Stomach (tissue), 19 donors: ENCODE data around the gene HTR2B. TPM values are rescaled to one million over a fixed set of nuclear protein-coding genes. Genes with fewer than 3 reads are reported as not detected.

Source experiments
- DNase-seq, 2 donors: peaks; one replicate each; pipeline versions ENCODE4 v3.0.0 to v3.0.0-alpha.2; 2013 to 2019
- H3K27ac ChIP-seq, 5 donors: fragments of 200-600 bp in 4 of 5; sonication (generic) in 4 of 5; one replicate each; pipeline ENCODE4 v1.5.1; 2013 to 2019; ENCODE audit warnings: mild to moderate bottlenecking in 1 of 5, moderate library complexity in 1 of 5
- H3K27me3 ChIP-seq, 3 donors: fragments of 200-600 bp; sonication (generic); one replicate each; pipeline ENCODE4 v1.5.1; 2017 to 2019; ENCODE audit warnings: mixed run types in 1 of 3
- H3K36me3 ChIP-seq, 4 donors: fragments of 200-600 bp; sonication (generic); 1 replicate in 3 of 4; 2 replicates in 1 of 4; pipeline ENCODE4 v1.5.1; 2016 to 2019
- H3K4me1 ChIP-seq, 4 donors: fragments of 200-600 bp; sonication (generic); one replicate each; pipeline ENCODE4 v1.5.1; 2016 to 2019
- H3K4me3 ChIP-seq, 4 donors: fragments of 200-600 bp; sonication (generic) in 3 of 4; one replicate each; pipeline ENCODE4 v1.5.1; 2016 to 2019; ENCODE audit warnings: mild to moderate bottlenecking in 1 of 4
- H3K9me3 ChIP-seq, 4 donors: fragments of 200-600 bp; sonication (generic); one replicate each; pipeline ENCODE4 v1.5.1; 2016 to 2019
- EP300 ChIP-seq: sonication (generic); formaldehyde crosslinking; IDR thresholded peaks from one replicate; pipeline ENCODE4 v1.6.1; 2017; ENCODE audit warnings: antibody characterized with exemption
- POLR2A ChIP-seq, 4 donors: fragments of 450-650 bp; IDR thresholded peaks; one replicate each; pipeline ENCODE4 v1.6.1; 2016; ENCODE audit warnings: antibody characterized with exemption in 4 of 4, control low read depth in 2 of 4, mild to moderate bottlenecking in 1 of 4, moderate library complexity in 1 of 4
- POLR2AphosphoS5 ChIP-seq, 3 donors: sonication (generic); formaldehyde crosslinking; IDR thresholded peaks; one replicate each; pipeline ENCODE4 v1.6.1; 2016; ENCODE audit warnings: antibody characterized with exemption in 3 of 3
- WGBS, 5 donors: extraction: QIAGEN DNeasy Blood & Tissue Kit in 3 of 5; methylation state at CpG; one replicate each; pipeline versions ENCODE4 v1.1.5 to v1.1.7; 2013 to 2018; 5-methylcytosine and 5-hydroxymethylcytosine counted together
- intact Hi-C: fragments of 100-400 bp; cut with DNase I; formaldehyde crosslinking; loops from one replicate; pipeline ENCODE4 v1.15.1; 2023; ENCODE audit warnings: low total_unique reads
- long read RNA-seq, 10 donors: transcript quantifications; one replicate each; lab custom pipeline, GENCODE V29; 2026
- polyA plus RNA-seq, 3 donors: library from polyadenylated mRNA; stranded (reverse); fragments of 200-250 nt; gene quantifications; one replicate each; pipeline ENCODE4 v1.2.3, GENCODE V29; 2013
- total RNA-seq, 5 donors: library from RNA; depleted of rRNA; stranded (reverse); fragments of >200 nt; gene quantifications; one replicate each; pipeline versions ENCODE4 v1.1.0 to v1.2.3, GENCODE V29; 2014 to 2016
- TF ChIP-seq, protein P1 (sequence below), 7 experiments: fragments of 450-650 bp in 4 of 7; fragments of 200-600 bp in 3 of 7; sonication (generic) in 3 of 7; IDR thresholded peaks; one replicate each; pipeline ENCODE4 v1.5.1; 2016 to 2019; ENCODE audit warnings: antibody characterized with exemption in 7 of 7, control low read depth in 2 of 7, mild to moderate bottlenecking in 1 of 7
- donor health status: healthy with polysubstance abuse.
- donor health status: Bipolar disorder and iron deficiency.
- donor health status: healthy.

The HTR2B gene
- total RNA-seq (10 to 100 TPM in 1 of 5 donors, 1 to 10 TPM in 2, under 1 TPM in 1, not detected in 1; 0.89 to 32.1 (median 4.7) TPM), polyA plus RNA-seq (under 1 TPM in 1 of 3 donors, not detected in 2; 0.35 TPM)
- long read RNA-seq, donor 1: 0 reads
- long read RNA-seq, donor 2: 0 reads
- long read RNA-seq, donor 3: 0 reads
- long read RNA-seq, donor 4: 0 reads
- long read RNA-seq, donor 5, partial matches to known transcripts: 0 of 1 reads
- long read RNA-seq, donor 5, other reads (novel, unspliced or antisense): 0 of 1 reads
- long read RNA-seq, donor 6: 0 reads
- long read RNA-seq, donor 7, partial matches to known transcripts: 0 of 1 reads
- long read RNA-seq, donor 7, other reads (novel, unspliced or antisense): 0 of 1 reads
- long read RNA-seq, donor 8: 0 reads
- long read RNA-seq, donor 9, partial matches to known transcripts: 111 of 111 reads
- long read RNA-seq, donor 9, other reads (novel, unspliced or antisense): 0 of 111 reads
- long read RNA-seq, donor 10: 0 reads

DNA sequence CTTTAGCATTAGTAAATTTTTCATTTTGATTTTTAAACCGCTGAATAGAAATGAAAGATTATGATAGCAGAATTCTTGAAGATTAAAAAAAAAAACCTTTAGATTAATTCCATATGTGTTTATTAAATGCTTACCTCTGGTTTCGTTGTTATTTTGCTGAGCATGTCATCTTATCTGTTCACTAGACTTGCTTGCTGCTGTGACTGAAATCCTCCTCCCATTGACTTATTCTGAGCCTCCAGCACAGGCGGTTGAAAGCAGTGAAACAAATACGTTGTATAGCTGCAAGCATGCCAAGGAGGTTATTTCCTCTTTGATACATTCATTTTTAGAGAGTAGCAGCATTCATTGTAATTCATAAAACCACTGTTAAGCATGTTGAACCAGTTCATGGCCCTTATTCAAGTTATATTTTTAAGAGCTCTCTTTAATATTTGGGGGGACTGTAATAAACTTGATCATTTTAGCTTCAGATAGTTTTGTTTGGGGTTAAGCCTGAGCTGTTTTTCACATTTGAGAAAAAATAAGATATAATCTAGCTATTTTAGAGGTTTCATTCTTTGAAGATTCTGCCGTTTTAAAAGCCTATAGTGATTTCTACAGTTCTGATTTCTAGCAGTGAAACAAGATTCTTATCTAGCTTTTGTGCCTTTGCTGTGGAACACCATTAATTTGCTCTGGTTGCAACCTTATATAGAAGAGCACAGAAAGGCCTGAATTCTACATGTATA is at the start of gene HTR2B:
TSS of gene HTR2B (minus strand) at position 205 of the 731 bp plus-strand sequence. CDS start 1,278 bp downstream, outside the sequence.
- H3K9me3 ChIP-seq: no peaks in the 10 kb centered on the region
- H3K36me3 ChIP-seq: no peaks in the 10 kb centered on the region
- TF ChIP-seq EP300: no peak
- TF ChIP-seq, protein P1, sequence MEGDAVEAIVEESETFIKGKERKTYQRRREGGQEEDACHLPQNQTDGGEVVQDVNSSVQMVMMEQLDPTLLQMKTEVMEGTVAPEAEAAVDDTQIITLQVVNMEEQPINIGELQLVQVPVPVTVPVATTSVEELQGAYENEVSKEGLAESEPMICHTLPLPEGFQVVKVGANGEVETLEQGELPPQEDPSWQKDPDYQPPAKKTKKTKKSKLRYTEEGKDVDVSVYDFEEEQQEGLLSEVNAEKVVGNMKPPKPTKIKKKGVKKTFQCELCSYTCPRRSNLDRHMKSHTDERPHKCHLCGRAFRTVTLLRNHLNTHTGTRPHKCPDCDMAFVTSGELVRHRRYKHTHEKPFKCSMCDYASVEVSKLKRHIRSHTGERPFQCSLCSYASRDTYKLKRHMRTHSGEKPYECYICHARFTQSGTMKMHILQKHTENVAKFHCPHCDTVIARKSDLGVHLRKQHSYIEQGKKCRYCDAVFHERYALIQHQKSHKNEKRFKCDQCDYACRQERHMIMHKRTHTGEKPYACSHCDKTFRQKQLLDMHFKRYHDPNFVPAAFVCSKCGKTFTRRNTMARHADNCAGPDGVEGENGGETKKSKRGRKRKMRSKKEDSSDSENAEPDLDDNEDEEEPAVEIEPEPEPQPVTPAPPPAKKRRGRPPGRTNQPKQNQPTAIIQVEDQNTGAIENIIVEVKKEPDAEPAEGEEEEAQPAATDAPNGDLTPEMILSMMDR (IDR thresholded peaks at IDR 0.05): no peak
- TF ChIP-seq POLR2AphosphoS5 (IDR thresholded peaks at IDR 0.05): no peak
- no peak for TF ChIP-seq POLR2A (IDR thresholded peaks at IDR 0.05)
- WGBS, 5 donors: 26 to 39% (median 29%) methylated on average over 5 of the region's 5 CpGs
- no peaks in the 10 kb centered on the region for H3K27me3 ChIP-seq
- peak within 1 kb of the TSS in 3 of 4 donors; percentile 12 to 24 (median 15) for H3K4me3 ChIP-seq
- H3K27ac ChIP-seq: peak within 1 kb of the TSS in 3 of 5 donors; percentile 23 to 62 (median 31)
- peaks cover 0 to 55% (median 24%) of the 10 kb centered on the region in 4 donors for H3K4me1 ChIP-seq
- intact Hi-C loops: no loop called here
- peak in 1 of 2 donors; percentile 66 for DNase-seq

DNA sequence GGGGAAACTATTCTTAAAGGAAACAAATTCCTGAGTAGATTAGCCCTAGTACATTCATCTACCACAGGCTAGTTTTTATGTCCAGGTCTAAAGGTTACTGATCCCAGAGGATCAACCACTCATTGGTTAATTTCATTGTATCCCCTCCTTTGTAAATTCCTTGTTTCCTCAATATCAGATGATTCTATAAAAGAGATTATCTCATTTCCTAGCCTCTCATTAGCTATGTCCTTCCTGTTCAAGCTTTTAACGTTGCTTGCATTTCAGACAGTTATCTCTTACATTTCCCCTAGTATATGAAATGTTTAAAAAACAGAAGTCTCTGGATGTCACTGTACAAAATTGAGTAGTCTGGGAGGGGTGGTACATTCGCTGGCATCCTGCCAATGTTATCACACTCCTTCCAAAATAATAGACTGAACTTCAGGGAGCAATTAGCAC is 49.4 kb upstream of the HTR2B start:
- Histone ChIP-seq H3K27me3 (no peaks in the 10 kb centered on the region), H3K9me3 (no peaks in the 10 kb centered on the region), H3K27ac (no peak overlapping the region), H3K36me3 (peaks cover 4 to 63% (median 56%) of the 10 kb centered on the region in 4 donors), H3K4me3 (no peak overlapping the region), H3K4me1 (peaks cover 0 to 23% (median 0%) of the 10 kb centered on the region in 4 donors)
- TF ChIP-seq, protein P1 (IDR thresholded peaks at IDR 0.05): no peak
- TF ChIP-seq POLR2AphosphoS5 (IDR thresholded peaks at IDR 0.05) (no peak), EP300 (no peak), POLR2A (IDR thresholded peaks at IDR 0.05) (no peak)
- WGBS, 5 donors: 35 to 57% (median 51%) methylated on average over 2 of the region's 2 CpGs
- intact Hi-C loops: no loop called here
- DNase-seq: no peak

DNA sequence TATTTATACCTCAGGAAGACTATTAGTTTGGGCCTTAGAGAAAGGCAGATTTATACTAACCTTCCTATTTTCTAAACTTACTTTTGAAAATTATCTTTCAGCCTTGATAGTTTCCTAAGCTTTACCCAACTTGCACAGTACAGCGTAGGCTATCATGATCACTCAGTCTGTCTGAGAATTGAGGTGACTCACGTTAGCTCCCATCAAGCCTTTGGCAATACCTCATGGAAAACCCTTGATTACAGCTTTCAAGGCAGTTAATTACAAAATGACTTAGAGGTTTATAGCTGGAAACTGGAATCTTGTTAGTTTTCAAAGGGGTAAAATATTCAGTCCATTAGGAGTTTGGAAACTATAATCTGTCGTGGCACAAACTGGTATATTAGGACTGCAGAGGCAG is 47.2 kb upstream of the HTR2B start:
- TF ChIP-seq POLR2A (IDR thresholded peaks at IDR 0.05) (no peak), EP300 (no peak), POLR2AphosphoS5 (IDR thresholded peaks at IDR 0.05) (no peak)
- TF ChIP-seq, protein P1 (IDR thresholded peaks at IDR 0.05): no peak
- peaks cover 4 to 85% (median 72%) of the 10 kb centered on the region in 4 donors for H3K36me3 ChIP-seq

DNA sequence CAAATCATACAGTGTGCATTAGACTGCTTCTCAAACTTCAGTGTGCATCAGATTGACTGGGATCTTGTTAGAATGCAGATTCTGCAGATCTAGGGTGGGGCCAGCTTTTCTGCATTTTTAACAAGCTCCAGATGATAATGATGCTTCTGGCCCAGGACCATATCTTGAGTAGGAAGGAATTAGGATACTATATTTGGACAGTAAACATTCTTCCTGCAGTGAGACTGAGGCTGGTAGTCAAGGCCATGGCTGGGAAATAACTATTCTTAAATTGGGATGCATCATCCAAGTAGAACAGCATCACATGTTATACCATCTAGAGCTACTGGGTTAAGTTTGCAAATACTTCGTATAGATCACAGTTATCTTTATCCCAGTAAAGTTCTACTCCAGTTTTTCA is 45.2 kb upstream of the HTR2B start:
- Histone ChIP-seq H3K36me3 (peaks cover 10 to 95% (median 81%) of the 10 kb centered on the region in 4 donors), H3K9me3 (no peaks in the 10 kb centered on the region), H3K27me3 (no peaks in the 10 kb centered on the region), H3K4me1 (peaks cover 0 to 27% (median 0%) of the 10 kb centered on the region in 4 donors), H3K4me3 (no peak overlapping the region), H3K27ac (peak overlapping the region in 1 of 5 donors; percentile 16)
- intact Hi-C loops: no loop called here
- DNase-seq: no peak
- TF ChIP-seq POLR2A (IDR thresholded peaks at IDR 0.05): no peak
- TF ChIP-seq POLR2AphosphoS5 (IDR thresholded peaks at IDR 0.05): no peak
- no peak for TF ChIP-seq EP300
- 55 to 62% (median 60%) methylated on average over 1 of the region's 1 CpG for WGBS, 5 donors

More for the DNA sequence above, 47.2 kb upstream of the HTR2B start:
- Histone ChIP-seq H3K27me3 (no peaks in the 10 kb centered on the region), H3K27ac (no peak overlapping the region), H3K4me1 (peaks cover 0 to 27% (median 0%) of the 10 kb centered on the region in 4 donors), H3K4me3 (no peak overlapping the region), H3K9me3 (no peaks in the 10 kb centered on the region)
- 75 to 96% (median 90%) methylated on average over 3 of the region's 3 CpGs for WGBS, 5 donors
- DNase-seq: no peak
- intact Hi-C loops: no loop called here
